Fibroblast of pulmonary artery (primary cell): ENCODE measurements around the gene AFF1.

Experiments
- DNase-seq: peaks from one replicate; pipeline ENCODE4 v3.0.0-alpha.2; 2010; ENCODE audit warnings: low read depth
- H3K4me3 ChIP-seq: replicated peaks from 2 replicates; pipeline ENCODE4 v1.5.1; 2011; ENCODE audit warnings: low read depth, mild to moderate bottlenecking, control low read depth, low read length, moderate library complexity
- CTCF ChIP-seq: IDR thresholded peaks from 2 replicates; pipeline ENCODE4 v1.5.1; 2011; ENCODE audit warnings: mild to moderate bottlenecking, control low read depth, low read length, inconsistent platforms; ENCODE audit errors: missing control alignments

AFF1 gene

DNA sequence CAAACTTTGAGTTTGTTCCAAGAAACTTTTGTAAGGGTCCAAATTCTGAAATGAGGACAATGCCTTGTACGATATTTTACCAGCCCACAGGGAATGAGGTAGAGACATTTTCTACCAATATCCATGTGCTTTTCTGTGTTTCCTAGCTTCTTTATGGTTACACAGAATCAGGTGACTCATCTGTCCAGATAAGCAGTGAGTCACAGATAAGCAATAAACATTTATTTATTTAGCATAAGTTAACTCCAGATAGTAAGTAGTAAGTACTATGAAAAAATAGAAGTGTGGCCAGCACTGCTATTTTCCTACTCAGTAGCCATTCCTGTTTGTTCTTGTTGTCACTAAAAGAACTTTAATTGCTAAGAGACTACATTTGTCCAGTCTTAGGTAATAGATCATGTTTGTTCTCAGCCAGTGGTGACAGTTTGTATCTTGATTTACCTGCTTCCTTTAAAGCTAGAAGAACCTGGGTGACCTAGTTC, 7.4 kb downstream of the AFF1 start:
- TF ChIP-seq CTCF: no peak
- H3K4me3 ChIP-seq: no peak overlapping the region
- peak; percentile 62 for DNase-seq

DNA sequence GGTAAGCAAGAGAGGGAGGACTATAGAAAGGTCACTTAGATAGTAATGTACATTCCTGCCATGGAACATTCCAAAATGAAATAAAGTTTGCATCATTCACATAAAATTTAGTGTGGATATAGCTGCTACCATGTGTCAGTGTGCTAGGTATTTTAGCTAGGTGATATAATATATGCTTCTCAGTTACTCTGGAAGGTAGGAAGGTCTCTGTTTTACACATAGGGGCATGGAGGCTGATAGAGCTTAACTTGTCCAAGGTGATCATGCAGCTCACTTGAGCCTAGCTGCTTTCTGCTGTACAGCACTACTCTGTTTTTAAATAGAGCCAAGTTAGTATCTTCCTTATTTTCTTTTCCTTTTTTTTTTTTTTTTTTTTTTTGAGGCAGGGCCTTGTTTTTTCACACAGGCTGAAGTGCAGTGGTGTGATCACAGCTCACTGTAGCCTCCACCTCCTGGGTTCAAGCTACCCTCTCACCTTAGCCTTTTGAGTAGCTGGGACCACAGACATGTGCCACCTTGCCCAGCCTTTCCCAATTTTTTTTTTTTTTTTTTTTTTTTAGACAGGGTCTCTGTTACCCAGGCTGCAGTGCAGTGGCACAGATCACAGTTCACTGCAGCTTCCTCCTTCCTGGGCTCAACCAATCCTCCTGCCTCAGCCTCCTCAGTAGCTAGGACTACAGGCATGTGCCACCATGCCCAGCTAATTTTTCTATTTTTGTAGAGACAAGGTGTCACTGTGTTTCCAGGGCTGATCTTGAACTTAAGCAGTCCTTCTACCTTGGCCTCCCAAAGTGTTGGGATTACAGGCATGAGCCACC, 10.4 kb downstream of the AFF1 start:
- DNase-seq: no peak
- no peak for TF ChIP-seq CTCF
- no peak overlapping the region for H3K4me3 ChIP-seq

DNA sequence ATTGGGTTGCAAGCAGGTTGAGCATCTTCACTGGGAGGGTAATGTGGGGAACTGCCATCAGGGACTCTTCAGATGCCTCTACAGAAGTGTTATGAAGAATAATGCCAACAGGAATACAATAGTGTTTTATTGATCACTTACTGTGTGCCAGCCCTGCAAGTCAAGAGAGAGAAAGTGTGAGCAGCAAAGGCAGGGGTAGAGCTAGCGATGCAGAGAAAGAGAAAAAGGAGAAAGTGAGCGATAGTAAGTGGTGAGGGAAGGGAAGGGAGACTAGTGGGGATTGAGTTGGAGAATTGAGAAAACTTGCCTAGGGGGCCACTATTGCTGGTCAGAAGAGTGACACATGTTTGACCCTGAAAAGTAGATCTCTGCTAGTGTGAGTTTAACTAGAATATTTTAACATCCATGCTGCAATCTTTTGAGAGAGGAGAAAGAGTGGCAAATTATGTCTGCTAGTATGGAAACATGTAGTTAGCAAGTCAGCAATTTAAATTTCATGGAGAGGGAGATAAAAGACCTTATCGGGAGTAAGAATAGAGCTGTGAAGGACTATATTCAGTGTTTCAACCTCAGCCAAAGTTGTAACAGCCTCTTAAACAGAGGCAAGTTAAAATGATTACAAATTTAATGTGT, 12.2 kb downstream of the AFF1 start:
- no peak for TF ChIP-seq CTCF
- no peak for DNase-seq
- H3K4me3 ChIP-seq: no peak overlapping the region

- H3K4me3 ChIP-seq: no peak overlapping the region
- no peak for TF ChIP-seq CTCF
- no peak for DNase-seq
Observed at GRCh38 chr4:86947501-86948120, 12.8 kb downstream of the AFF1 start.

DNA sequence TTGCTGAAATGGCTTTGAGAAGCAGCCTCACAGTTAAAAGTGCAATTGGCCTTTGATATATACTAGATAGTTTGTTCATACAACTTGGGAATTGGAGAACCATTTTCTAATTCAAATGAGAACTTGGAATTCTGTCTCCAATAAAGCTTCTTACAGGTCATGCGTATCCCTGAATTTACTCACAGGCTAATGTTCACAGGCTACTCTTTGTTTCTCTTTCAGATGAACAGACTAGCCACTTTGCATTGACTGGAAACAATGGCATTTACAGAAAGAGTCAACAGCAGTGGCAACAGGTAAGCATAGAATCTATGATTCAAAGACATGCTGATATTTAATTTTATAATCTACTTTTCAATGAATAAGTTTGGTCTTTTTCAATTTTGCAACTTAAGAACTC, 13.5 kb downstream of the AFF1 start:
- H3K4me3 ChIP-seq: no peak overlapping the region
- TF ChIP-seq CTCF: no peak
- DNase-seq: no peak

- no peak overlapping the region for H3K4me3 ChIP-seq
- TF ChIP-seq CTCF: no peak
- no peak for DNase-seq
Observed at GRCh38 chr4:86950831-86951525, 16.2 kb downstream of the AFF1 start.
